H4 (cell line): ENCODE data around the gene GALNT18. TPM values are rescaled to one million over a fixed set of nuclear protein-coding genes. Genes with fewer than 3 reads are reported as not detected.
A peak's percentile ranks its signal among the peaks of the same experiment; 100 is the strongest.

Experiments used
- DNase-seq: peaks from one replicate; pipeline ENCODE4 v3.0.0-alpha.2; 2015; ENCODE audit warnings: low spot score
- total RNA-seq: library from RNA; depleted of rRNA; stranded (reverse); fragments of >200 nt; shearing (Covaris generic); gene quantifications from 2 replicates; pipeline ENCODE4 v1.2.3, GENCODE V29; 2014

The GALNT18 gene
- total RNA-seq, 1 experiment from 2014 or later, result 5.0 TPM

DNA sequence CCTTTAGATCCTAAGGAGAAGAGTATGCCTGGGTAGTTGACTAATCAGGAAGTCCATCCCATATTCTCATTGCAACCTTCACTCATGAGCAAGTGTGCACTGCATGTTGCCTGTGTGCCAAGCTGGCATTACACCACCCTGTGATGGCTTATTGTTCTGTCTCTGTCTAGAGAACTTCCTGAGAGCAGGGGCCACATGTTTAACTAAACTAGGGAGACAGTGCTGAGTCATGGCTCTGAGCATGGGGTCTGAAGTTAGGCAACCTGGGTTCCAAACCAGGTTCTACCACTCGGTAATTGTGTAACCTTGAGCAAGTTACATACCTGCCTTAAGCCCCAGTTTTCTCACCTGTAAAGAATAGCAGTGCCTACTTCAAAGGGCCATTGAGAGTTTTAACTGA, 308.4 kb downstream of the GALNT18 start:
- peak; percentile 71 for DNase-seq

GRCh38 chr11:11312738-11313137, 309.1 kb downstream of the GALNT18 start:
- DNase-seq, result no peak

DNA sequence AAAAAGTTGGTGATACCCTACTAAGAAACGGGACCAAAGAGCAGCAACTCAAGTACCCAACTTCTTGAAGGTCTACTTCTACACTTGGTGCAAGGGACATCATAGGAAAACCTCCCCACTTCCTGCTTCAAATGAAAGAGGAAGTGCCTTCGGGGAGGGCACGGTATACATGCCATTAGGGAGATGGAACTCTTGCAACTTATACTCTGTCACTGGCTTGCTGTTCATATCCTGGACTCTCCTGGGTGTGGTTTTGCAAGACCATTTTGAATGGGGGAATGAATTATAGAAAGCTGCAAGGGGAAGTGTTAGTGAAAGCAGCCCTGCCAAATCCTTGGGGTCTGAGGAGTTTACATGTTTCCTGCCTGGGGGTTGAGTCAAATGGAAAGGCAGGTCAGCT, 310.6 kb downstream of the GALNT18 start:
- DNase-seq, result no peak

GRCh38 chr11:11309906-11310305, 311.9 kb downstream of the GALNT18 start:
- DNase-seq, result no peak

DNA sequence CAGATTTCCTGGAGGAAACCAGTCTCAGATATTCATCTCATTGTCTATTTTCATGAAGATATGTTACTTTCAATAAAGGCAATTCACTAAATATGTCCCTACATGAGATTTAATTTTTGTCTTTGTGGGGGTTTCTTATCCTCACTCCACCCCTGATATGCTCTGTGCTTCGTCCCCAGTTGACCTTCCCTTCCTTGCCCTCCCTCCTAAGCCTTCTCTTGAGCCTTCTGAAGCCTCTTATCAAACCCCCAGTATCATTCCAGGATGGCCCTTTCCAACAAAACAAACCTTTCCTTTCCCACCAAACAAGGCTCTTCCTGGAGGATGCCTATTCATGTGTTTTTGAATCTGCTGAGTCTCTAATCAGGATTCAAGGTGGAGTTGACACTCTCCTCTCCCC, 313.6 kb downstream of the GALNT18 start:
- no peak for DNase-seq

- no peak for DNase-seq
Observed at GRCh38 chr11:11306855-11307254, 314.9 kb downstream of the GALNT18 start.

DNA sequence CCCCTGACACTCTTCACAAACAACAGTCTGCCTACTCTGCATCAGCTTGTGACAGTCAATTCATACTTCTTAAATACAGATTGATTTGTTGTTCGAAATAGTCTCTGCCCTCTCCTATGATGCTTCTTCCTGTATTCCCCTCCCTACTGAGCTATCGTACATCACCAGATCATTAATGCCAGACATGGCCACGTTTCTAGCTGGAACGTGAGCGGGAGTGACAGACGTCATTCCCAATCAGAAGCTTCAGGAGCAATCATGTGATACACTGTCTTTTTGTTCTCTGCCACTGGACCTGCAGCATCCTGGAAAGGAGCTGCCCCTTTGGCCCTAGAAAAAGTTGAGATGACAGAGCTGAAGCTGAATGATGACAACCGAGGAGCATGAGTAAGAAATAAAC, 317.3 kb downstream of the GALNT18 start:
- no peak for DNase-seq

DNA sequence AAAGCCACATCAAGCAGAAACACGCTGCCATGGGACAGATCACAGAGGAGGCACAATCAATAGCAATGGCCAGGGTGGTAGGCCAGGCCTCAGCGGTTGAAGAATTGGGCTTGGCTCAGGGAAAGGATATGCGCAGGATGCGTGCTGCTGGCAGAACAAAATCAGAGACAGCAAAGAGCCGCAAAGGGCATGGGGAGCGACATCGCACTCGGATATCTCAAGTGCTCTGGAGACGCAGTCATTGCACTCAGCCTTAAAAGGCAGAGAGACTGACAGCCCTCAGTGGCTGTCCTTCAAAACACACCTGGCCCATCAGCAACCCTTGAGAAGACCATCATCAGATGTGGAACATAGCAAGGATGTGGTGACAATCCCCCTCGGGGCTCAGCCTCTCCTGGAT, 319.2 kb downstream of the GALNT18 start:
- DNase-seq, result no peak

GRCh38 chr11:11301212-11301611, 320.6 kb downstream of the GALNT18 start:
- DNase-seq, result no peak

- DNase-seq, result no peak
Observed at GRCh38 chr11:11297578-11297977, 324.2 kb downstream of the GALNT18 start.

GRCh38 chr11:11296434-11296833, 325.4 kb downstream of the GALNT18 start:
- DNase-seq, result no peak

- DNase-seq, result no peak
Observed at GRCh38 chr11:11294551-11294855, 327.3 kb downstream of the GALNT18 start.

DNA sequence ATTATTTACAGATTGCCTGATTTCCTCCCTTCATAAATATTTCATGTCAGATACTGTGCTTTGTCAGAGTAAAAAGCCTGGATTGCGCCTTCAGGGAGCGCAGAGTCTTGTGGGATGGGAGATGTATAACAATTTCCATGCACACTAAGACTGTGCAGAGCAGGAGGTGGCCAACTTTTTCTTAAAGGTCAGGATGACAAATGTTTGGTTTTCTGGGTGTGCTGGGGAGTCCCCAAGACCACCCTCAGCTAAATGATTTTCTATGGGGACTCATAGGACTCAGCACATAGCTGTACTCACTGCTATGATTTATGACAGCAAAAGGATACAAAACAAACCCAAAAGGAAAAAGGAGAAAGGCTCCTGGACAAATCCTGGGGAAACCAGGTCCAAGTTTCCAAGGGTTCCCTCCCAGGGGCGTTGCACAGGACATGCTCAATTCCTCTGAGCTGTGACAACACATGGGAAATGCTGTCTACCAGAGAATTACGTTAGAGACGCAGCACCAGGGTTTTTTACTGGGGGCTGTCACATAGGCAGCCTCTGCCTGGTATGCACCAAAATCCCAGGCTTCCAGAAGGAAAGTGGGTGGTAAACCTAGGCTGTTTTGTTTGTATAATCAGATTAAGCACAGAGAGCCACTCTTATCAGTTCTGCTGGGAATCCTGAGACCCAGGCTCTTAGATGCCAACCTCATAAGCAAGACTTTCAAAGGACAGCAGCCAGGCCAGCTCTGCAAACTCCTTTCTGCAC, 327.8 kb downstream of the GALNT18 start:
- no peak for DNase-seq

- DNase-seq, result no peak
Observed at GRCh38 chr11:11292839-11293238, 329.0 kb downstream of the GALNT18 start.

DNA sequence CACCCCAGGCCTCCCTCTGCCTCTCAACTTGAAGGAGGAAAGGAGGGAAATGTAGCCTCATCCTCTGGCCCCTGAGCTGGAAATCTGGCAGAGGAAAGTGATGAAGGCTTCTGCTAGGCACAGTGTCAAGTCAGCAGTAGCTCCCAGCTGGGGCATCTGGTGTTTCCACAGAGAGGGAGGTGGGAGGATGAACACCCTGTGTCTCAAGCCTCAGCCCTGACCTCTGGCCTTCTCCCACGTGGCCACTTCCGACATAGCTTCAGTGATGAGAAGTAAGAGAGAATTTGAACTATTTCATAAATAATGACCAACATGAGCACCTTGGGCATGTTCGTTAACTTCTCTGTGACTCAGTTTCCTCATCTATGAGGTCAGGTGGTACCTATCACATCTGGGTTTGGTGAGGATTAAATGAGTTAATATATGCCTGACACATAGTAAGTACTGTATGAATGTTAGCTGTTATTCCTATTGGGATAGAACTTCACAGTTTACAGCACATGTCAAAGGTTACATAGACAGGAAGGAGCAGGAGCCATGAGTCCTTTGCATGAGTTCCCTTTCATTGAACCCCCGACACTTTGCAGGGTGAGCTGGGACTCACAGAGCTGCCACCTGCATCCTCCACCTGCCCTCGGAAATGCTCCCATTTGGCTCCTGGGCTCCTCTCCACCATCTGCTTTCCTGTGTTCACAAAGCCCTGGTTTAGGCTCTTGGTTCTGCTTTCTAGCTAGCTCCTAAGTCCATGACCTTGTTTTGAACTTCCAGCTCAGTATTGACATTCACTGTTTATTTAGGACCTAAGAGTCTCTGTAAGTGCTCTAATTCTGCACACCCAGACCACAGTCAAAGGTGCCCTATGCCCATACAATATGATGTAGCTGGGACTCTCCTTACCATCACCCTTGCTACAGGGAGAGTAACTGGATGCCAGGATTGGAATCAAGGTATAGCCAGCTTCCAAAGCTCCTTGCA, 330.5 kb downstream of the GALNT18 start:
- DNase-seq, result no peak

GRCh38 chr11:11290354-11290753, 331.5 kb downstream of the GALNT18 start:
- no peak for DNase-seq

DNA sequence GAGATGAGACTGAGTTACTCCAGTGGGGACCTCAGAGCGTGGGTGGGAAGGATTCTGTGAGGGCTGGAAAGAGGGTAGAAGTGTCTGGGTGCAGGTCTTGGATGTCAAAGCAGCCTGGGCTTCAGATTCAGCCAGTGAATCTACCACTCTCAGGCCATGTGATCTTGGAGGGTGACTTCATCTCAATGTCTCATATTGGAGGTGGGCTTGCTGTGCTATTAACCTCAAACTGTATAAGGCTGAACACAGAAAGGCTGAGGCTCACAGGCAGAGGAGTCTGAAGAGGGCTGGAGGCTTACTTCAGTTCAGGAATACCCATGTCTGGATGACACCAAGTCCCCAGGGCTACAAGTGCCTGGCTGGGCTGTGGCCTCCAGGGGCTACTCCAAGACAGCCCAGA, 332.1 kb downstream of the GALNT18 start:
- DNase-seq, result no peak

DNA sequence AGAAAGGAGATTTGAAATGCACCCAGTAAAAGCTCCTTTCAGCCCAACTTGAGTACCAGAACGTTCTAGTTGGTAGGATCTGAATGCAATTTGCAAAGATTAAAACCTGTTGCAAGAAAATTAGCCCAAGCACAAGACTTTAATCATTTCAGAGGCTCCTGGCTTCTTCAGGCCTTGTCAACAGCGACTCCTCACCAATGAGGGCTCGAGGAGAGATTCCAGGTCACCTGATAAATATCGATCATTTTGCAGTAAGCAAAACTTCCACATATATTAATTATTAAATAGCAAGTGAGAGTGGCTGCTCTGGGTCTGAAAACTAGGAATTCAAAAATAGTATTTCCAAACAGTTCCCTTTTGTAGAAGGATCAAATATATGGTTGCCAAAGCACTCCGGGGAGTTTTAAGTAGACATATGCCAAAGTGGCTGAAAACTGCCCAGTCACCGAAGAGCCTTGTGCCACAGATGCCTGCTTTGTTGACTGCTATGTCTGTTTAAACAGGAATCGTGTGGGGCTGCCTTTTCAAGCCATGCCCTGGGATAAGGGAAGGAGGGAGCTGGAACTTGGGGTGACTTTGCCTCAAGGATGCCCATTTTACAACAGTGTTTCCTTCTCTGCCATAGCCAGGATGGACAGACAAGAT, 332.7 kb downstream of the GALNT18 start:
- DNase-seq, result no peak

GRCh38 chr11:11284481-11284880, 337.3 kb downstream of the GALNT18 start:
- no peak for DNase-seq

DNA sequence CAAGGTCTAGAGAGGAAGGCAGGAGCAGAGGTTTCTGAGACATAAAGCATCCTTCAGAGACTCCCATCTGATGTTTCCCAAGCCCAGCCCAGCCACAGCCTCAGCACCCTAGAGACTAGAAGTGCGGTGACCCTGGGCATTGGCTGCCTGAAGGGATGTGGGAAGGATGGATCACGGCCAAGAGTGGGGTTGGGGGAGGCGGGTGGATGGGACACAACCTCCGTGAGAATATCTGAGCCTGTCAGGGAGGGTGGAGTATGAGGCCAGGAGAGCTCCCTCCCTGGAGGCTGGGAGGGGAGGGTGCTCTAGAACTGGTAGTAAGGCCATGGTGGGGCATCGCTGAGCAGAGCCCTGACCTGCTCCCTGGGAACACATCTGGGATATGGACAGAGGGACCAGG, 340.2 kb downstream of the GALNT18 start:
- DNase-seq, result no peak

GRCh38 chr11:11280826-11281225, 341.0 kb downstream of the GALNT18 start:
- DNase-seq, result no peak

- DNase-seq, result peak; percentile 86
Observed at GRCh38 chr11:11279956-11280689, 341.7 kb downstream of the GALNT18 start.
